Fibroblast of lung (primary cell): ENCODE data around the gene NUDC.

Experiments
- CTCF ChIP-seq, 2 donors: IDR thresholded peaks in 1 of 2; conservative IDR thresholded peaks in 1 of 2; 1 replicate in 1 of 2; 2 replicates in 1 of 2; pipeline ENCODE4 v1.5.1; 2011 to 2012; ENCODE audit warnings: low read length in 2 of 2, control low read depth in 1 of 2, inconsistent platforms in 1 of 2, low read depth in 1 of 2, mild to moderate bottlenecking in 1 of 2
- EZH2 ChIP-seq: IDR thresholded peaks from 2 replicates; pipeline ENCODE4 v1.5.1; 2012; ENCODE audit warnings: low read length, control low read depth, mild to moderate bottlenecking; ENCODE audit errors: missing control alignments

- TF ChIP-seq EZH2 (no peak), CTCF (conservative IDR thresholded peaks at IDR 0.05 in 1 of 2, IDR thresholded peaks at IDR 0.05 in 1 of 2; ENCODE audit: low read depth in 1 of 2, low read length in 2 of 2) (no peak)
These were observed 27.3 kb upstream of the NUDC start for GRCh38 chr1:26894263-26894662.
